C1 segment of cervical spinal cord (tissue), 14 donors: ENCODE measurements around the gene UBE2B.
"Not testable (repeated sequence)": the region's sequence is repeated elsewhere in the genome, so short reads cannot be mapped to it uniquely, and the experiment has no call there.

Source experiments
- DNase-seq, 14 donors: peaks; one replicate each; lab custom pipeline; 2025; lab: John Stamatoyannopoulos, UW

UBE2B gene

DNA sequence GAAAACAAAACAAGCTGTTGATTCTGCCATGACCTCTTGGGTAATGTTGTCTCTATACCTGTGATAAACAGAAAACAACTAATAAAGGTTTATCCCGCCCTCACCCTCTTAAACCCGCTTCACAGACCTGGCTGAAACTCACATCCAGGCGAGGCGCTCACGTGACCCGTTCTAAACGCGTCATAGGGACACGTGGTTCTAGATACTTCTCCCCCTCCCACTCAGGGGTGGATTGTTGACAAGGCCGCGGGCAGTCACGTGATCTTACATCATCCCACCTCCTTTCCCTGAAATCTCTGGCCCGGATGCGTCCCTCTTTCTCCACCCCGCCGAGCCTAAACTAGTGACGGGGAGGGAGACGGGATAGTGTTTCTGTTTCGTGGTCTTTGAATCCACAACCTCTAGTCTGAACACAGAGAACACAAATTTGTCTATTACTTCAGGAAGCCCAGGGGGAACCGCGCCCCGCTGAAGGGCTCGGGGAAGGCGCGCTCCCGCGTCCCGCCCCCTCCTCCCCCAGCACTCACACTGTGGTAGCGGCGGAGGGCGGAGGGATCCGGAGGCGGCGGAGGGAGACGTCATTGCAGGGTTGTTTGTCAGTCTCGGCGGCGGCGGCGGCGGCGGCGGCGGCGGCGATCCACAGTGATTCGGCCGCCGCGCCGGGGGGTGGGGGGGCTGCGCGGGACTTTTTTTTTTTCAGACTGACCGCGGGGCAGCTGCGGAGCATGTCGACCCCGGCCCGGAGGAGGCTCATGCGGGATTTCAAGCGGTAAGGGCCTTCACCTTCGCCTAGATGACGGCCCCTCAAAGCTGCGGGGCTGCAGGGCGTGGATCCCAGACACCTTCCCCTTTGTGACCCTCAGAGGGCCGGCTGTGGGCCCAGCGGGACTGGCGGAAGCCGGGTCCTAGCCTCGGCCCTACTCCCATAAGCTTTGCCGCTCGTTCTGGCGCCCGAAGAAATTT, at the start of gene UBE2B:
Gene UBE2B (plus strand): TSS at position 699 of the 963 bp plus-strand sequence. CDS start 27 bp downstream, at position 726.
- DNase-seq: peak; percentile 88 to 99 (median 98)

DNA sequence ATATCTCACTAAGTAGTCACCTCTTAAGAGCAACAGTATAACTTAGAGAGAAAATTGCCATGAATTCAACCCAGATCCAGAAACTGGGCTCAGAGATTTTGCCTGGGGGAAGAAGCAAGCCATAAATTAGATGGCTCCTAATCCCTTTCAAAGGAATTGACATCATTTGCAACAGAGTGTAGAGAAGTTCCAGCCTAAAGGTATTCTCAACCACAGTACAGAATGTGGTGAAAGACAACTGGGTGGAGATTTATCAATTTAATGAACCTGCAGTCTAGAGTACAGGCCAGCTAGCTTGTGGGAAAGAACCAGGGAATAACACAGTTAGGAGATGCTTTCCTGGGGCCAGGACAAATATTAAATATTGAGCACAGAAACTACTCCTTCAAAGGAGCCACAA, 44.0 kb upstream of the UBE2B start:
- no peak for DNase-seq

GRCh38 chr5:134328619-134329018, 42.8 kb upstream of the UBE2B start:
- no peak for DNase-seq

- not testable (repeated sequence) for DNase-seq
Measured at GRCh38 chr5:134336833-134337232, 34.5 kb upstream of the UBE2B start.

GRCh38 chr5:134343500-134343899, 27.9 kb upstream of the UBE2B start:
- DNase-seq: not testable (repeated sequence)

- not testable (repeated sequence) for DNase-seq
Measured at GRCh38 chr5:134345476-134345875, 25.9 kb upstream of the UBE2B start.

DNA sequence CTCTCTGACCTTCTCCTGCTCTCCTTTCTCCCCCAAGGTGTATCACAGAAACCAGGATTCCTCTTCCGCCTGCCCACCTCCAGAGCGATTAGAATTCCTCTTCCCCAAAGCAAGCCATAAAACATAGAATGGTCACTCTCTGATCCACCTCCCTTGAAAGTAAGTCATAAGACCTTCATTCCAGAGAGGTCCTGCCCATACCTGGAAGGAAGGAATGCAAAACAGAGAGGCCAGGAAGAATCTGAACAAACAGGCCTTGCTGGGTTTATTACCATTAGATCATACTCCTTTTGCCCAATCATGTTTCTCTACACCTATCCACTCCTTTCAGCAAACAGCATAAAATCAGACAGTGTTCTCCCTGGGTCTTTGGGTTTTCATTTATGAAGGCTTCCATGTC, 25.4 kb upstream of the UBE2B start:
- DNase-seq: no peak

DNA sequence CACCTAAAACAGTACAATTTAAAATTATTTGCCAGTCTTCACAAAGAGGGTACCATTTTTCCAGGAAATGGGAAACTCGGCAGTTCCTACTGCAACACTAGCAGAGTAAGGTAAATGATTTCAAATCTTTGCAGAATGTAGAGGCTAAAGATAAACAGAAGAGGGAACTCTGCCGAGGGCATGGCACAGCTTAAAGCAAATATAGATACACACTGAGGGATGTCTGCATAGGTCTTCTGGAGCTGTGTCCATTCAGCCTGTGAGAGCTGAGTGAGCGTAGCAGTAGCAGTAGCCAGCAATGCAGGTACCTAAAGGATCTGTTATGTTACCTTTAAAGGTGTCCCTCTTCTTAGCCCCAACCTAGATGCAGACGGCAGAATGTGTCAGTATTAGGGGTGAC, 21.9 kb upstream of the UBE2B start:
- DNase-seq: no peak

DNA sequence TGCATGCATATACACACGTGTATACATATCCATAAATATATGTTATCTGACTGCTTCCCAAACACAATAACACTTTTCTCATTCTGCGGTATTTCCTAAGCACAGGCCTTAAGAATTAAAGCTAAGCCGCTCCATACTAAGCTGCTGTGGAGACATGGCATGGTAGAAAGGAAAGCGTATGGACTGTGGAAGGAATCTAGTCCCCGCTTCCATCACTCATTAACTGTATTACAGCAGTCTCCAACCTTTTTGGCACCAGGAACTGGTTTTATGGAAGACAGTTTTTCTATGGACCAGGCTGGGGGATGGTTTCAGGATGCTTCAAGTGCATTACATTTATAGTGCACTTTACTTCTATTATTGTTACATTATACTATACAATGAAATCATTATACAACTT, 15.7 kb upstream of the UBE2B start:
- DNase-seq: no peak

GRCh38 chr5:134365604-134366003, 5.8 kb upstream of the UBE2B start:
- no peak for DNase-seq

- no peak for DNase-seq
Measured at GRCh38 chr5:134370311-134370870, 978 bp upstream of the UBE2B start.

- peak in 11 of 14 donors; percentile 37 to 78 (median 61) for DNase-seq
Measured at GRCh38 chr5:134371834-134372340, 518 bp downstream of the UBE2B start.

- not testable (repeated sequence) for DNase-seq
Measured at GRCh38 chr5:134373633-134374032, 2.3 kb downstream of the UBE2B start.

DNA sequence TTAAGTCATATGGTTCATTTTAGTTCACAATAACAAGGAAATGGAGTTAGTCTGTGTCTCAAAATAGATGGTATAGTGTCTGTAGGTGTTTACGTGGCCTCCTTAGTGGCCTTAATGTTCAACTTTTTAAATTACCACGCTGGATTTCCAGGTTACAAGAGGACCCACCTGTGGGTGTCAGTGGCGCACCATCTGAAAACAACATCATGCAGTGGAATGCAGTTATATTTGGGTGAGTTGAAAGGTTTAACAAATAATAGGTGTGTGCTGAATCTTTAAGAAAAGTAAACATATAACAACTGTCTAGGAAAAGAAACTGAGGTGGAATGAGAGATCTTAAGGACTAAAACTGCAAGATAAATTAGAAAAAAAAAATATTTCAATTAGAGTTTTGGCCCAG, 2.9 kb downstream of the UBE2B start:
- no peak for DNase-seq

DNA sequence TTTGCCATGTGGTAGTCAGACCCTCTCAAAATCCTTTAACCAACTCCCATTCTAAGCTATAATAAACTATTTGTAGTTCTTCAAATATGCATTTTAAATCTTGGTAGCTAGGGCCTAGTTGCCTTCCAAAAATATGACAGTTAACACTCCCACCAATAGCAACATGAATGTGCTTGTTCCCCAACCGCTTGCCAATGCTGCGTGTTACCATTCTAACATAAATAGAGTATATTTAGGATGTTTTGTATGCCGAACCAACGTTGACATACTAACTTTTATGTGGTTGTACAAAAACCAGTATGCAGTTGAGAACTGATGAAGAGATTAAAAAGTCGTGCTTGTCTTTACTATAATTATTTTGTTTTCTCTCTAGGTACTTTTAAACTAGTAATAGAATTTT, 9.0 kb downstream of the UBE2B start:
- no peak for DNase-seq

DNA sequence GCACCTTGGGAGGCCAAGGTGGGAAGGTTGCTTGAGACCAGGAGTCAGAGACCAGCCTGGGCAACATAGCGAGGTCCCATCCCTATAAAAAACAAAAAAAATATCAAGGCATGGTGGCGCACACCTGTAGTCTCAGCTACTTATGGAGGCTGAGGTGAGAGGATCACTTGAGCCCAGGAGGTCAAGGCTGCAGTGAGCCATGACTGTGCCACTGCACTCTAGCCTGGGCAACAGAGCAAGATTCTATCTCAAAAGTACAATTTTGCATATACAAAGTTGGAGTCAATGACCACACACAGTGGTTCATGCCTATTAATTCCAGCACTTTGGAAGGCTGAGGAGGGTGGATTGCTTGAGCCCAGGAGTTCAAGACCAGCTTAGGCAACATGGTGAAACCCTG, 10.8 kb downstream of the UBE2B start:
- DNase-seq: not testable (repeated sequence)

DNA sequence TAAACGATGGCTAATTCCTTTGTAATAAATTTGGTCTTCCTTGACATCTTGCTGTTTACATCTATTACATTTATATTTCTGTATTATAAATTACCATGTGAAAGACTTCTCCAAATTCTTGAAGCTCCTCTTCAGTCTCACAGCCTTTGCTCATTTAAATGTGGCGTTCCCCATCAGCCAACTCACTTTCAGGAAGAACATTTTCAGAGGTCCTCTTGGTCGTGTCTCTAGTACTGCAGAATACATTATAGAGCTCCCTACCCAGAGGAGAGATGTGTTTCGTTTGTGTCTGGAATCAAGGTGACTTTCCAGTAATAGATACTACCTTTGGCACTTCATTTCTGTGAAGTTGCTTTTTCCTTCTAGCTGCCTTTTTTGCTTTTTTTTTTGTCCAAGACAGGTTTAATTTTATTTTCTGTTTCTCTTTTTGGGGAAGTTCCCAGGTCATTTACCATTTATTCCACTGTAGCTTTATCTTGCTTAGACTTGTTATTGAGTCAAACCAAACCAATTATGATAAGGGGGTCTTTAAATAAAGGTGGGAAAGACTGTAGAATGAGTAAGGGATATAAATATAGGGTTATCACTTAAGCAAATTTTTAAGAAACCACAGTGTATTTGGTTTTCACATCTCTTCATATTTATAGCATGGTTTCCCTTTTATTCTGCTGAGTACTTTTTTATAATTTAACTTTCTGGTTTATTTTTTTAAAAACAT, 12.8 kb downstream of the UBE2B start:
- DNase-seq: no peak

- DNase-seq: no peak
Measured at GRCh38 chr5:134387443-134387842, 16.1 kb downstream of the UBE2B start.

DNA sequence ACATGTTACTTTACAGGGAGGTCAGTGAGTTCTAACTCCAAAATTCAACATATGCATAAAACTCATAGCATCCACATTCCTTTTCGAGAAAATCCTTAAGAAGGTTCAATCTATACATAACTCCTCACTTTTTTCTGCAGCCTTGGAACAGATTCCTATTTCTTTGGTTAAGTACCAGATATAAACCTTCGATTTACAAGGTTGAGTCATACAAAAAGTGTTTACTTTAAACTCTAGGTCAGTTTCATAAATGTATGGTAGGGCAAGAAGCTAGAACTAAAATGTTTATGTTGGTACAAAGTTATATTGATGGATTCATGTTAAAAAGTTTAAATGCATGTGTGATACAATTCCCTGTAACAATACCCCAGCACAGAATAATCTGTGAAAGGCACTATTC, 20.9 kb downstream of the UBE2B start:
- DNase-seq: no peak

- no peak for DNase-seq
Measured at GRCh38 chr5:134394932-134395331, 23.6 kb downstream of the UBE2B start.

DNA sequence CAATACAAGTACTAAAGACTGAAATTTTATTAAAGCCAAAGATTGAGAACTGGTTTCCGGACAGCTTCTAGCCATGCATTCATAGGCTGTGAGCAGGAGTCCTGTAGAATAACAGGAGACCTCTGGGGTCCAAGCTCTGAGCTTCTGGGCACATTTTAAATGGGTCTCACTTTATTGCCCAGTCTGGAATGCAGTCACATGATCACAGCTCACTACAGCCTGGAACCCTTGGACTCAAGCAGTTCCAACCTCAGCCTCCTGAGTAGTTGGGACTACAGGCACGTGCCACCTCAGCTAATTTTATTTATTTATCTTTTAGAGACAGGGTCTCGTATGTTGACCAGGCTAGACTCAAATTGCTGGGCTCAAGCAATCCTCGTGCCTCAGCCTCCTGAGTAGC, 24.9 kb downstream of the UBE2B start:
- DNase-seq: no peak

DNA sequence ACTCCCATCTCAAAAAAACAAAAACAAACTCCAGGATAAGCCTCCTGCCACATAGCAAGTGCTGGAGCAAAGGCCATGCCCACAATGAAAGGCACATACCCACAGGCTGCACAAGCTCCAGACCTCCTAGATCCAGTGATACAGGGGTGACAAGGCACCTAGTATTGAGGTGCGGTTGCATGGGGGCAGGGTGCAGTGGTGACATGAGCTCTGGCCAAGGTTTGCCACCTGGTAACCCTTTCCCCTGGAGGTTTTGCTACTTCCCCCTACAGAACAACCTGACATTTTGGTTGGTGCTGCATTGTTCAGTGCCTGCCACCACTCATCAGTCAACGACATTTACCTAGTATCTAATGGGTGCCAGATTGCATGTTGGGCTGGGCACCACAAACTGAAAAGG, 25.8 kb downstream of the UBE2B start:
- DNase-seq: no peak
